Mucosa of descending colon (tissue), 3 donors: ENCODE data around the gene TNFAIP6. TPM values are rescaled to one million over a fixed set of nuclear protein-coding genes. Genes with fewer than 3 reads are reported as not detected.
"Not testable (repeated sequence)": the region's sequence is repeated elsewhere in the genome, so short reads cannot be mapped to it uniquely, and the experiment has no call there.

Source experiments
- ATAC-seq: fragments of 200-7000 bp; cut with Tn5 transposase; one replicate; pipeline ENCODE4 v1.9.1; 2020; ENCODE audit warnings: mild to moderate bottlenecking, moderate library complexity
- DNase-seq, 3 donors: peaks; one replicate each; pipeline ENCODE4 v3.0.0-alpha.2; 2020
- H3K36me3 ChIP-seq: fragments of 200-600 bp; one replicate; pipeline ENCODE4 v1.8.0; 2021; ENCODE audit warnings: low read depth, mild to moderate bottlenecking
- H3K4me1 ChIP-seq: fragments of 200-600 bp; one replicate; pipeline ENCODE4 v1.8.0; 2021; ENCODE audit warnings: low read depth, mild to moderate bottlenecking
- H3K4me3 ChIP-seq: fragments of 200-600 bp; one replicate; pipeline ENCODE4 v1.8.0; 2021; ENCODE audit warnings: mild to moderate bottlenecking
- H3K9me3 ChIP-seq: fragments of 200-600 bp; one replicate; pipeline ENCODE4 v1.8.0; 2021; ENCODE audit warnings: mild to moderate bottlenecking
- CTCF ChIP-seq: fragments of 200-600 bp; IDR thresholded peaks from one replicate; pipeline ENCODE4 v1.8.0; 2022; ENCODE audit warnings: antibody characterized with exemption, mild to moderate bottlenecking
- intact Hi-C, 2 donors: fragments of 100-400 bp; cut with DNase I in 1 of 2; cut with micrococcal nuclease in 1 of 2; formaldehyde crosslinking; loops; one replicate each; pipeline versions ENCODE4 v1.11.0 to v1.11.1; 2022; cut with DNase I, micrococcal nuclease
- total RNA-seq, 3 donors: library from RNA; stranded (reverse); fragmentation: NEBNext Ultra II Directional in 2 of 3; extraction: Animal tissue kit (Norgen Biotek cat#: 25700) in 2 of 3; gene quantifications; one replicate each; pipeline versions ENCODE4 v1.2.1 to v1.2.4, GENCODE V29; 2021 to 2023
- donor health status: DM: no; HTN: no; CAD: no; lungs with moderate emphysema.
- donor health status: DM: no; HTN: no; CAD: no.
- donor health status: DM: no; HTN: yes; CAD: no.

Gene TNFAIP6
- total RNA-seq, 3 donors from 2014 or later, result 1.1 to 2.3 TPM; not detected in 1

GRCh38 chr2:151338115-151338514 is 19.3 kb upstream of the TNFAIP6 start:
- TF ChIP-seq CTCF, result no peak
- intact Hi-C loops, result no loop called here
- Histone ChIP-seq H3K4me1 (no peaks in the 10 kb centered on the region), H3K9me3 (no peaks in the 10 kb centered on the region), H3K4me3 (no peak overlapping the region), H3K36me3 (no peaks in the 10 kb centered on the region)
- ATAC-seq (no peak), DNase-seq (no peak)

- no peak for ATAC-seq
- Histone ChIP-seq H3K36me3 (no peaks in the 10 kb centered on the region), H3K4me3 (no peak overlapping the region), H3K4me1 (no peaks in the 10 kb centered on the region), H3K9me3 (no peaks in the 10 kb centered on the region)
- intact Hi-C loops, result no loop called here
- no peak for TF ChIP-seq CTCF
- no peak for DNase-seq
Measured at GRCh38 chr2:151343073-151343472, 14.3 kb upstream of the TNFAIP6 start.

- intact Hi-C loops, H3K36me3 ChIP-seq, ATAC-seq, H3K4me1 ChIP-seq, DNase-seq, H3K9me3 ChIP-seq, H3K4me3 ChIP-seq: not testable (repeated sequence)
Measured at GRCh38 chr2:151344191-151344590, 13.2 kb upstream of the TNFAIP6 start.

GRCh38 chr2:151344906-151345305 is 12.5 kb upstream of the TNFAIP6 start:
- TF ChIP-seq CTCF, result no peak
- intact Hi-C loops, result no loop called here
- DNase-seq, result no peak
- no peak for ATAC-seq
- Histone ChIP-seq H3K4me3 (no peak overlapping the region), H3K9me3 (no peaks in the 10 kb centered on the region), H3K36me3 (no peaks in the 10 kb centered on the region), H3K4me1 (no peaks in the 10 kb centered on the region)

GRCh38 chr2:151347294-151347693 is 10.1 kb upstream of the TNFAIP6 start:
- DNase-seq, result no peak
- no peaks in the 10 kb centered on the region for H3K36me3 ChIP-seq
- H3K4me1 ChIP-seq, result no peaks in the 10 kb centered on the region
- ATAC-seq, result no peak
- TF ChIP-seq CTCF, result no peak
- intact Hi-C loops, result no loop called here
- no peak overlapping the region for H3K4me3 ChIP-seq
- H3K9me3 ChIP-seq, result no peaks in the 10 kb centered on the region

GRCh38 chr2:151347906-151348305 is 9.5 kb upstream of the TNFAIP6 start:
- Histone ChIP-seq H3K4me3 (no peak overlapping the region), H3K36me3 (no peaks in the 10 kb centered on the region), H3K9me3 (no peaks in the 10 kb centered on the region), H3K4me1 (no peaks in the 10 kb centered on the region)
- DNase-seq, result no peak
- no peak for ATAC-seq
- no peak for TF ChIP-seq CTCF
- intact Hi-C loops, result no loop called here
